ENCODE measurements around the gene TMCC2.

DNA sequence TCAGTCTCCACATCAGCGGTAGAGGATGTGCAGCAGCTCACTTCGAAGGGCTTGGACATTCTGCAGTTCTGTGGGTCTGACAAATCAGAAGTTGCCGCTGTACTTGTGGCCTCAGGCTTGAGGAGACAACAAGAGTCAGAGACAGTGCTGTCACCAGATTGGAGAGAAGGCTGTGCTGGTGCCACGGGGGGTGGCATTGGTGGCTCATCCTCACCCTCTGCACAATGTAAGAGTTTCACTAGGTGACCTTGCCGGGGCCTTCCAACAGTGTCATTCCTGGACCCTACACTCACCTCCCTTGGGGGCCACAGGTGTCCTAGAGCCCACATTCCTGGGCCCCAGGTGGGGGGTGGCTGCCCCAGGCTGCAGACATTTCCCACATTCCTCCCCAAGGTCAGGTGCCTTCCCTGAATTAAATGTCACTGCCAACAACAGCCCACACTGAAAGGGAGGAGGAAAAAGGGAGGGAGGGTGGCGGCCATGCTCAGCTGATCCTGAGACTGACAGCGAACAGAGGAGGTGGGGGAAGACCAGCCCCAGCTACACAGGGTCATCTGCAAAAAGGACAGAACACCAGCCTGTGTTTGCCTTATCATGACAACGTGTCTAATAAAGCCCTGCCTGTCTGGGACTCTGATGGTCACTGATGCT lies 46.4 kb downstream of the TMCC2 start:
- TF ChIP-seq YY1 (IDR thresholded peaks at IDR 0.05; ENCODE audit: low read depth, low read length) (peak; percentile 56), FOSL1 (IDR thresholded peaks at IDR 0.05; ENCODE audit: insufficient read depth, low read depth, low read length) (no peak), CEBPB (IDR thresholded peaks at IDR 0.05; ENCODE audit: low read depth, low read length) (no peak), EP300 (IDR thresholded peaks at IDR 0.05; ENCODE audit: borderline replicate concordance in 1 of 2, low read depth in 2 of 2, low read length in 2 of 2) (peak in 1 of 2 experiments; percentile 70; a peak in 1 of 3 replicates), SRF (IDR thresholded peaks at IDR 0.05; ENCODE audit: low read depth, low read length) (no peak), EZH2 (IDR thresholded peaks at IDR 0.05; ENCODE audit: low read depth, low read length, severe bottlenecking) (no peak), JUN (IDR thresholded peaks at IDR 0.05; ENCODE audit: low read depth, low read length) (no peak), RAD21 (IDR thresholded peaks at IDR 0.05 in 1 of 2, conservative IDR thresholded peaks at IDR 0.05 in 1 of 2; ENCODE audit: low read depth in 2 of 2, low read length in 2 of 2) (peak in 1 of 2 experiments; percentile 12; a peak in 1 of 4 replicates), SUZ12 (IDR thresholded peaks at IDR 0.05; ENCODE audit: low read length) (no peak), SIRT6 (IDR thresholded peaks at IDR 0.05; ENCODE audit: low read length) (no peak), SP2 (IDR thresholded peaks at IDR 0.05; ENCODE audit: low read length) (no peak), TCF12 (IDR thresholded peaks at IDR 0.05; ENCODE audit: low read depth, low read length) (peak; percentile 91)
- TF ChIP-seq, protein P1, sequence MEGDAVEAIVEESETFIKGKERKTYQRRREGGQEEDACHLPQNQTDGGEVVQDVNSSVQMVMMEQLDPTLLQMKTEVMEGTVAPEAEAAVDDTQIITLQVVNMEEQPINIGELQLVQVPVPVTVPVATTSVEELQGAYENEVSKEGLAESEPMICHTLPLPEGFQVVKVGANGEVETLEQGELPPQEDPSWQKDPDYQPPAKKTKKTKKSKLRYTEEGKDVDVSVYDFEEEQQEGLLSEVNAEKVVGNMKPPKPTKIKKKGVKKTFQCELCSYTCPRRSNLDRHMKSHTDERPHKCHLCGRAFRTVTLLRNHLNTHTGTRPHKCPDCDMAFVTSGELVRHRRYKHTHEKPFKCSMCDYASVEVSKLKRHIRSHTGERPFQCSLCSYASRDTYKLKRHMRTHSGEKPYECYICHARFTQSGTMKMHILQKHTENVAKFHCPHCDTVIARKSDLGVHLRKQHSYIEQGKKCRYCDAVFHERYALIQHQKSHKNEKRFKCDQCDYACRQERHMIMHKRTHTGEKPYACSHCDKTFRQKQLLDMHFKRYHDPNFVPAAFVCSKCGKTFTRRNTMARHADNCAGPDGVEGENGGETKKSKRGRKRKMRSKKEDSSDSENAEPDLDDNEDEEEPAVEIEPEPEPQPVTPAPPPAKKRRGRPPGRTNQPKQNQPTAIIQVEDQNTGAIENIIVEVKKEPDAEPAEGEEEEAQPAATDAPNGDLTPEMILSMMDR (IDR thresholded peaks at IDR 0.05; ENCODE audit: control extremely low read depth in 1 of 3, insufficient read depth in 1 of 3, low read depth in 1 of 3, low read length in 3 of 3) = no peak
- TF ChIP-seq, protein P2, sequence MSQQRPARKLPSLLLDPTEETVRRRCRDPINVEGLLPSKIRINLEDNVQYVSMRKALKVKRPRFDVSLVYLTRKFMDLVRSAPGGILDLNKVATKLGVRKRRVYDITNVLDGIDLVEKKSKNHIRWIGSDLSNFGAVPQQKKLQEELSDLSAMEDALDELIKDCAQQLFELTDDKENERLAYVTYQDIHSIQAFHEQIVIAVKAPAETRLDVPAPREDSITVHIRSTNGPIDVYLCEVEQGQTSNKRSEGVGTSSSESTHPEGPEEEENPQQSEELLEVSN (IDR thresholded peaks at IDR 0.05) = no peak

Data from H1 (cell line).